ENCODE measurements around the gene ASB4.
A peak's percentile ranks its signal among the peaks of the same experiment; 100 is the strongest.
"Not testable (repeated sequence)": the region's sequence is repeated elsewhere in the genome, so short reads cannot be mapped to it uniquely, and the experiment has no call there.

The ASB4 gene, protein sequence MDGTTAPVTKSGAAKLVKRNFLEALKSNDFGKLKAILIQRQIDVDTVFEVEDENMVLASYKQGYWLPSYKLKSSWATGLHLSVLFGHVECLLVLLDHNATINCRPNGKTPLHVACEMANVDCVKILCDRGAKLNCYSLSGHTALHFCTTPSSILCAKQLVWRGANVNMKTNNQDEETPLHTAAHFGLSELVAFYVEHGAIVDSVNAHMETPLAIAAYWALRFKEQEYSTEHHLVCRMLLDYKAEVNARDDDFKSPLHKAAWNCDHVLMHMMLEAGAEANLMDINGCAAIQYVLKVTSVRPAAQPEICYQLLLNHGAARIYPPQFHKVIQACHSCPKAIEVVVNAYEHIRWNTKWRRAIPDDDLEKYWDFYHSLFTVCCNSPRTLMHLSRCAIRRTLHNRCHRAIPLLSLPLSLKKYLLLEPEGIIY

DNA sequence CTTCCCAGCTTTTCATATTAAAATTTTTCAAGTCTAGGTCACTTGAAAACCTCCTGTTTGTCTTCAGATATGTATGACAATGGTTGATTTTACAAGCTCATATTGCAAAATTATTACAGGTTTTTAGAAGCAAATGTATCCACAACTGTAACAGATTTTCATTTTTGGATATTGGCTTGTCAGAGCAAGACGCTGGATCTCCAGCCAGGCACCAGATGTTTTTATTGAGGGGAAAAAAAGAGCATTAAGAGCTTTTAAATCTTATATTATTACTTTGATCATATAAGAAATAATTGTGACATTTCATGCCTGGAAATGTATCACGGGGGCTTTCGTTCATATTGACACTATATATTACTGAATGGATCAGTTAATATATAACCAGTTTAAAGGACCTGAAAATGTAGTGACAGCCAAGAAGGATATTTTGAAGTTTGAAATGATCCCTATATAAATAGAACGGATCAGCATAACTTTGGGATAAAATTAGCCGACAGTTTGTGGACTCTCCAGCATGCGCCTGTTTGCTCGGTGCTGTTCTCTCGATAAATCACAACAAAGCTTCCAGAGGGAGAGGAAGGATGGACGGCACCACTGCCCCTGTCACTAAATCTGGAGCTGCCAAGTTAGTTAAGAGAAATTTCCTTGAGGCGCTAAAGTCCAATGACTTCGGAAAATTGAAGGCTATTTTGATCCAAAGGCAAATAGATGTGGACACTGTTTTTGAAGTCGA lies at the start of gene ASB4:
Gene ASB4, plus strand, starts transcription at position 553 of the 733 bp plus-strand sequence. Its CDS starts 29 bp downstream, at position 582.
- no peak for FAIRE-seq

DNA sequence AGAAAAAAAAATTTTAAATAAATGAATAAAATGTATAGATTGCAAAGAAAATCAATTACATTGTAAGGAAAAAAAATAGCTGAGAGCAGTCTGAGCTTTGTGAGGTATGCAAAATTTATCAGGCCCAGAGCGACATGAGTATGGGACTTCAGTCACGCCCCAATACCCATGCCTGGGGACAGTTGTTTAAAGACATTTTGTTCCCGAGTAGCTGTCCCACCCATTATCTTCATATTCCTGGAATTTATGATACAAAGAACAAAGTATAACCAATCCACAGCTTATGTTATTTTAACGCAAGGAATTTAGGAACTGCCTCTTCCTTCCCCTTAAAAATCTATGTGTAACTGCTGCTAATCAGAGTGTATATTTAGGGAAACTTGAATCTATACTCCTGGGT lies 49.3 kb upstream of the ASB4 start:
- no peak for FAIRE-seq

DNA sequence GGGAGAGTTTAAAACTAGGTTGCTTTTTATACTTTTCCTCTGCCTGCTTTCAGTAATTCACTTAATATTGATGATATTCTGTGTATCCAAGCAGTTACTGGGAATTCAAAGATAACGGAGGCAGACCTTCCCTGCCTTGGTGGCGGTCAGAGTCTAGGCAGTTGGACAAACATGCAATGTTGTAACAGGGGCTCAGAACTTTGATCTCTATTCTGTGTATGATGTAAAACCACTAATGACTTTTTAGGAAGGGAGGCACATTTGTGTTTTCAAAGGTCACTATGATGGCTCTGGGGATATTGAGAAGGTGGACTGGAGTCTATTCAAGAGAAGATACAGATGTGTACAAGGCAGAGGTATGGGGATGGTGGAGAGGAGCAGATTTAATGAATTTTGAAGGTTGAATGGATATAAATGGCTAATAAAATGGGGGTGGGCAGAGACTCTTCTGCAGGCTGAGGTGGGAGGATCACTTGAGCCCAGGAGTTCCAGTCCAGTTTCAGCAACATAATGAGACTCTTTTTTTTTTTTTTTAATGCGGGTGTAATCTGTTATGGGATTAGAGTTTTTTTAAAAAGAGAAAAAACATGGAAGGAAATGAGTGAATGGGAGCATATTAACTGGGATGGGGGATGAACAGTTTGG lies 45.2 kb upstream of the ASB4 start:
- FAIRE-seq: no peak

DNA sequence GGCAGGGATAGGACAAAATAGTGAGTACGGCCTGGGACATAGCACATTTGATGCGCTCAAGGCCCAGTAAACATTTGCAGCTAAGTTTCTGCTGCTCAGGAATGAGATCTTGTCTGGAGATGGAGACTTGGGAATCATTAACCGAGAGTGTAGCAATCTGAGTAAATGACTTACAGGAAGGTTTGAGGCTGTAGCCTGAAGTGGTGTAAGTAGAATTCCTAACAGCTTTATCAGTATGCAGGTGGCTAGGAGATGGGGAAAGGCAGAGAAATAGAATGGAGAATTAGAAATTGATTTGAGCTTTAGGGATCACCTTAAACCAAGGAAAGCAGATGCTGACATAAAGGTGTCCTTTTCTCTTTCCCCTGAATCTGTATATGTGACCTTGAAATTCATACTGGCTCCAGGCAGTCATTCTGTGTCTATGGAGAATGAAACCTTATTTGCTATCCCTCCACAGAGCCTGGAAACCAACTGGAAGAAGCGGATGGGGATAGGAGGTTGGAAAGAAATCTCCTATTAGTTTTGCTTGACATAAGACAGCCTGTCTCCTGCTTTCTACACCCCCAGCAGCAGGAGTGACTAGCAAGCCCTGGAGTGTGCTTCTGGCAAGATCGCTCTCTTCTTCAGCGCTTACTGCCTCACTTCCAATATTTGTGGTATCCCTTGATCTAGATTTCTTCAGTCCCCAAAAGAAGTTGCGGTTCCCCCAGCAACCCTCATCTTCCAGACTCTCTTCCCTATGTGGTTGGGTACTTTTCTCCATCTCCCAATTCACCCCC lies 44.5 kb upstream of the ASB4 start:
- no peak for FAIRE-seq

DNA sequence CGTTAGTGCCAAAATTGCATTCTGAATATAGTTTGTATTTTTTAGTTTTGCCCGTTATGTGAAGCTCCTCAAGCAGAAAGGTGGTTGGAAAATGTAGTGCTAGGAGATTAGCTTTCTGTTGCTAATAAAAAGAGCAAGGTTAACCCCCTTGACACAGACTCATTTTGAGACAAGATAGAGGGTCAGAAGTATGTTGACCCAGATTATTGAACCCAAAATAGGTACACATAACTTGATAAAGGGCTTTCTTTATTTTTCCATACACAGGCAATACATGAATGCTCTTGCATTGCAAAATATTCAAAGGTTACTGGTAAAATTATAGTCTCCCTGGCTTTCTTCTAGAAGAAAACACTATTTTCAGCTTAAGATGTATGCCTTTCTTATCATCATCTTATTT lies 40.9 kb upstream of the ASB4 start:
- FAIRE-seq: no peak

DNA sequence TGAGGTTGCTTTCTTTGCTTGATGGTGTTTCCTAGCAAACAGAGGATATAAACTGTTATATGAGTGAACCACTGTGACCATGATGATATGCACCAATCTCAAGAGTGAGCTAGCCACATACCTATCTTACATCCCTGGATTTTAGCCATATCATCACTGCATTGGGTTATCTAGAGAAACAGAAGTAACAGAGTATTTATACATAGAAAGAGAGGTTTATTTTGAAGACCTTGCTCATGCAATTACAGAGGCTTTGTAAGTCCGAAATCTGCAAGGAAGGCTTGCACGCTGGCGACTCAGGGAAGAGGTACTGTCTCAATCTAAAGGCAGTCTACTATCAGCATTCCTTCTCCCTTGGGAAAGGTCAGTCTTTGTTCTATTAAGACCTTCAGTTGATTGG lies 39.1 kb upstream of the ASB4 start:
- no peak for FAIRE-seq

DNA sequence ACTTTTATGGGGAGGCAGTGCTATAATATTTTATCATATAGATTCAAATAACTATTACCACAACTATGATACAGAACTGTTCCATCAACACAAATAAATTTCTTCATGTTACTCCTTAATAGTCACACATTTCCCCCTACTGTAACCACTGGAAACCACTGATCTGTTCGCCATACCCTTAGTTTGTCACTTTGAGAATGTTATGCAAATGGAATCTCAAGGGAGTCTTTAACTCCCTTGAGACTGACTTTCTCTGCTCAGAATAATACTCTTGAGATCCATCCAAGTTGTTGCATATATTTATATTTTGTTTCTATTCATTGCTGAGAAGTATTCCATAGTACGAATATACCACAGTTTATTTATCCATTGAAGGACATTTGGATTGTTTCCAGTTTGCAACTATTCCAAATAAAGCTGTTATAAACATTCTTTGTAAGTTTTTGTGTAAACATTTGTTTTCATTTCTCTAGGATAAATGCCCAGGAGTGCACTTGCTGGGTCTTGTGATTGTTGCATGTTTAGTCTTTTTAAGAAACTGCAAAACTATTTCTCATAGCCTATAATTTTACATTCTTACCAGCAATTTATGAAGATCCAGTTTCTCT lies 31.2 kb upstream of the ASB4 start:
- FAIRE-seq: no peak

DNA sequence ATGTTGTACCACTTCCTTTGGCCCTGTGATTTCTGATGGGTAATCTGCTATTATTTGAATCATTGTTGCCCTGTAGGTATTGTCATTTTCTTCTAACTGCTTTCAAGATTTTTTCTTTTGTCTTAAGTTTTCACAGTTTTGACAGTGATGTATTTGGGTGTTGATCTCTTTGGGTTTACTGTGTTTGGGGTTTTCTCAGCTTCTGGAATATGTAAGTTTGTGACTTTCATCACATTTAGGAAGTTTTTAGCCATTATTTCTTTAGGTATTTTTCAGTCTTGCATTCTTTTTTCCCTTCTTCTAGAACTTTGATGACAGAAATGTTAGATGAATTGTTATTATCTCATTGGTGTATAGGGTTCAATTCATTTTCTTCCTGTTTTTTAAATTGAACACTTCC lies 27.8 kb upstream of the ASB4 start:
- FAIRE-seq: no peak

DNA sequence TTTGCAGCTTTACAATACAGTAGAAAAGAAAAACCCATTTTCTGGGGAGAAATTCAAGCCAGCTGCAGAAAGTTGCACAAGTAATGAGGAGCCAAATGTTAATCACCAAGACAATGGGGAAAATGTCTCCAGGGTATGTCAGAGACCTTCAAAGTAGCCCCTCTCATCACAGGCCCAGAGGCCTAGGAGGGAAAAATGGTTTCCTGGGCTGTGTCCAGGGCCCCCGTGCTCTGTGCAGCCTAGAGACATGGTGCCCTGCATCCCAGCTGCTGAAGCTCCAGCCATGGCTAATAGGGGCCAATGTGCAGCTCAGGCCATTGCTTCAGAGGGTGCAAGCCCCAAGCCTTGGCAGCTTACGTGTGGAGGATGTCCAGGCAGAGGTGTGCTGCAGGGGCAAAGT lies 25.1 kb upstream of the ASB4 start:
- FAIRE-seq: not testable (repeated sequence)

DNA sequence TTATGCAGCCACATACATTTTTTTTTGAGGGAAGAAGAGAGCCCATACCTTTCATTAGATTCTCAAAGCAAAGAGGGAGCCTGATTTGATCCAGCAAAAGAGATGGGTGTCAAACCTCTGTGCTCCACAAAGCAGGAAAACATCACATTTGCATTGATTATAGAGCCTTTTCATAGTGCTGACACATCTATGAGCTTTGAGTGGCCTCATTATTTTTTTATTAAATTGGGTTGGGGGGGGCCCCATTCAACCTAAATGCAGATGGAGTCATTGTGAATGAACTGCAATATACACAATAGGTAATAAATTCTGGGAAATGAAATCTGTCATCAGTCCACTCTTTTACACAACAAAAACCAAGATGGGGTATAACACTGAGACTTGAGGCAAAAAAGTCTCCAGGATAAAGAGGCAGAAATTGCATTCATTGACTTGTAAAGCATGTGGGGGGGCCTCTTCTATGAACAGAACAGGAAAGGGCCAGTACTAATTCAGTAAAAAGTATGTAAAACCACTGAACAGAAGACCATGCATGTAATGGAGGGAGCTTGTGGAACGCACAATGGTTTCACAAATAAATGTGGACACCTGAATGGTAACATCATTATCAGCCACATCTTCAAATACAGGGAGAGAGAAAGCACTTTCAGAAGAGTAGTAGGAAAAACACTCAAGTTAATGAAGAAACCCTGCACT lies 17.7 kb upstream of the ASB4 start:
- no peak for FAIRE-seq

DNA sequence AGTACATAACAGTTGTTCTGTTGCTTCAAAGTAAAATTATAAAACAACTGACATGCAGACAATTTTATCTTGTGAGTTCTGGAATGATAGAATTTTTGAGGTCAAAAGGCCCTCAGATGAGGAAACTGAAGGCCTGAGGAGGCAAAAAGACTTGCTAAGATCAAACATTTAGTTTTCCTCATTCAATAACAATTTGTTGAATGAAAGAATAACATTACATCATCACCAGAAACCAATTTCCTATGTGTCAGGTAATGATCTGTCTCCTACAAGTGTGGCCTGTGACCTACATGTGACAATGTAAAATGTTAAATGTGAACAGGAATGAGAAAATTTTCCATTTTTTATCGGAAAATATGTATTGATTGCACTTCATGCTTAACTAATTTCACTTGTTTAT lies 16.6 kb upstream of the ASB4 start:
- FAIRE-seq: no peak

DNA sequence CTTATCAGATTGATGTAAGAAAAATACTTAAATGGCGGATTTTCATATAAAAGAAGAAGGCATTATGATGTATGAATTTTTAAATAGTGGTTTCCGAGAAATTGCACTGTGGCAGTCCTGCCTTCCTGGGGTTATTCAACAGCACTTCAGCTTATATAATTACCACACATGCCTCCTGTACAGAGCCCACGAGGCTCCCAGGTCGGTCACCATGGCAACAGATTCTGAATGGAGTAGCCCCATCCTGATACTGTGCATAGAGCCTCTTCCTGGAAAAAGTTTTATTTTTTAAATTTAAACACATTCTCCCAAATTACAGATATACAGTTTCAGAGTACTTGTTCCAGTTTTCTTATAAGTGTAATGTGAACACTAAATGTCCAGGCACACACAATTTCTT lies 15.9 kb upstream of the ASB4 start:
- FAIRE-seq: no peak

DNA sequence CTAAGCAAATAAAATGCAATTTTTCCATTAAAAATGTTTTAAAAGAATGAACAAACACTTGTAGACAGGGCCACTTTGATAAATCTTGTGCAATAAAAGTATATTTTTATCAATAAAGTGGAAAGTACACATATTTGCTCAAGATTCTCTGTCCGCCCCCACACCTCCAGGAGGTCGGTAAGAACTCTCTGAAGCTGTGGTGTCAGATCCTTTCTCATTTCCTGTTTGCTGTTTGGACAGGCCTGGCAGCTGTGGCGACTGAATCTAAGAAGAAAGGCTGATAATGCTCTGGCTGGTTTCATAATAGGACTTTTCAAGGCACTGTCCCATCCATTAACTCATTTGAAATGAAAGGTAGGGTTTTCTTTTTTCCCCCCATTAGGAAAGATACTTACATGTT lies 15.3 kb upstream of the ASB4 start:
- no peak for FAIRE-seq

DNA sequence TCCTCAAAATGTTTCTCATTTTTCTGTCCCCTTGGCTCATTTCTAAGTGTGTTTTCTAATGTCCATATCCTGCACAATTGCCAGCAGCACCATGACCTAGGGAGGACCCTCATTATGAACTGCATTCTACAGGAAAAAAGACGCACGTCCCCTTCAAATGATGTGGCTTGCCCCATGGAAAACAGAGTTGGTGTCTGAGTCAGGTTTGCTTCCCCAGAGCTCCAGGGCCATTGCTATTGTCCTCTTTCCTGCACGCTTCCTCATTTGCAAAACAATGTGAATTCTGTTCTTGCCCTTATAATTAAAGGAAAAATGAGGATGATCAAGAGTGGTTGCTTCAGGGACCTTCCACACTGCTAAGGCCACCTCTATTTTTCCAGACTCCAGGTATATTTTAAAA lies 14.7 kb upstream of the ASB4 start:
- no peak for FAIRE-seq

DNA sequence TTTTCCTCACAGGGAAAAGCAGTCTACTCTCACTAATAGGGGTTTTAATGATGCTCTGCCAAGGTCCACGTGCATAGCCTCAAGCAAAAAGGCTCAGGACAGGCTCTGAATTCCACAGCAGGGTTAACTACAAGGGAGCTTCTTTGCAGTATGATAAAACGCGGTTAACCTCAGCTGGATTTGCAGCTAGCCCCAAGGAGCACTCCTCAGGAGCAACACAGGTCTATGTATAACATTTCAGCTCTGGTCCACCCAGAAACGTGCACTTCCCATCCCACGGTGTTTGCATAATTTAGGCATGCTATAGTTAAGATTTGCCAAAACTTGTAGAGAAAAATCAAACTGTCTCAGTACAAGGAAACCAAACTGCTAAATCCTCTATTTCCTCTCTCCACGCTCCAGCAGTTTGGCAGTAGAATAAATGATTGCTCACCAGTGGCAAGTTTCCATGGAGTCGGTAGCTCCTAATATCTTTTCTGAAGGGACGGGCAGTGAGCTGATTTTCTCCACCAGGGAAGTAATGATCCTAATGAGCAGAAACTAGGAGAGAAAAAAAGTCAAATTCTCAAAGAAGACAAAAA lies 13.1 kb upstream of the ASB4 start:
- no peak for FAIRE-seq

DNA sequence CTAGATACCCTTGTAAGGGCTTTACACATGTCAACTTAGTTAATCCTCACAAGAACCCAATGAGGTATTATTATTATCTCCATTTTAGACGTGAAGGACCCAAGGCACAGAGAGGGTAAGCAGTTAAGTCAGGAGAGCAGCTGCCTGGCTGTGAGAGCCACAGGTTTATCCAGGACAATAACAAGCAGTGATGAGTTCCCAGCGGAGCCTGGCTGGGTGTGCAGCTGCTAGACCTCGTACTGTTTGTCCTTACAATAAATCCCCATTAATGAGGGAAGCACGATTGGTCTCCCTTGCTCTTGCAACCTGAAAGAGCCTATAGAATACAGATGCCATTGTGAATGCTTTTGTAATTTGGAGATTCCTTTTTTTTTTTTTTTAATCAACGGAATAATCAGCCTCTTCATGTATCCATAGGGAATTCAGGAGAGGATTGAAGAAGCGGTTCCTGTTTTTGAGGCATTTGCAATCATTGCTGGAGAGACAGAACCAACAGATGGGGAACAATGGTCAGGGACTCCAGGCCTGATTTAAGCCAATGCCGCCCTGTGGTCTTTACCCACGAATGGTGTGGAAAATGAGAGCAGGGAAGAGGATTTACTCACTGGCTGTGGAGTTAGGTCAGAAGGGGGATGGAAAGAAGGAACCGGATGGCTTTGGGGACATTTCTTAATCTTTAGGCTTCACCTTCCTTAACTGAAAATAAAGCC lies 12.3 kb upstream of the ASB4 start:
- no peak for FAIRE-seq

DNA sequence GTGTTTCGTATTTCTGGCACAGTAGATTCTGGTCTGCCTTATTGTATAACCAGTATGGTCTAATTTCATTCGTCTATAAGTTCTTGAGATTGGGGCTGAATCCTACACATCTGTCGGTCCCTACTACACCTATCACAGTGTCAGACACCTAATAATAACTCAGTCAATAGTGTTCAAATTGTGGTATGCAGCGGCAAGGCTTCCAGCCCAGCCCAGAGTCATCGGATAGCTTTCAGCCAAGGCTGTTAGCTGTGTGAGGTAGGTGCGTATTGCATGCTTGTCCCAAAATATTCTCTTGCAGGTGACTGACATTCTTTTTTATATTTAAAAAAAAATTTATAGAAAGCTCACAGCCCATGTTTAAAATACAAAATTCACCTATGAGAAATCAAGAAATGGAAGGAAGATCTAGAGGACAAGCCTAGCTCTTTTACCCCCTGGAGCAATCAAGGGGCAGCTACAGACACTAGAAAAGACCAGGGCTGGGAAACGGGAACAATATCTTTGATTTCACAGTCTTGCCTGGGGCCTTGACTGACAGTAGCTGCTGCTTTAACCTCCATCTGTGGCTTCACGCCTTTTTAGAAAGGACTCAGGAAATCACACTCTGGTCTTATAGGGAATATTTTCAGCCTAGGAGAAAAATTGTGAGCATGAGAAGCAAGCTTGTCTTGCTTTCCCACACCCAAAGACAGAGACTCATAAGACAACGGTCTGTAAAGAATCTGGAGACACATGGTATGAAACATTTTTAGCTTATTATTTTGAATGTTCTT lies 9.5 kb upstream of the ASB4 start:
- FAIRE-seq: no peak

DNA sequence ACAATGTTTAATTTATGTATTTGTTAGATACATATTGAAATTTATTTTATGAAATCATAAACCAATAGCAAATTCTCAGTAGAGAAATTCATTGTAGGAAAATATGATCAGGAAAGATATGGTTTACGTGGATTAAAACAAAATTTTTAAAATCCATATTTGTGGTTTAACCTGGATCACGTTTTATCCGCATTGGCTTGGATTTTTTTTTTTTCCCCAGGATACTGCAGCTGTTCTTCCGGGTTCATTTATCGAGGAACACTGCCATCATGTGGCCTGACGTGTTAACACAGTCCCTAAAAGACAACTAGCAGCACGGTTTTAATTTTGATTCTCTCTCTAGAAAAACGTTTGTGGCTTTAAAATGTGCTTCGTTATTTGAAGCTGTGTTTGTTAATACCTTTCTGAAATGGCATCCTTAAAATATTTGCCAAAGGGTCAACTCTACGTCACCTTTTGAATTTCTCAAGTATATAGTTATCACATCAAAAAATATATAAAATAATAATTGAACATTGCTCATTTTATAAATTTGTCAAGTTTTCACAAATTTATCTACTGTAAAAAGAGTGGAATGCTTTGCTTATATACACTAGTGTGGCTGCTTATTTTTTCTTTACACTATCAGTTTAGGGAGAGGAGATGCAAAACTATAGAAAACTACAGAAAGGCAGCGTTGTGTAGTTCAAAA lies 8.7 kb upstream of the ASB4 start:
- peak; percentile 93 for FAIRE-seq

DNA sequence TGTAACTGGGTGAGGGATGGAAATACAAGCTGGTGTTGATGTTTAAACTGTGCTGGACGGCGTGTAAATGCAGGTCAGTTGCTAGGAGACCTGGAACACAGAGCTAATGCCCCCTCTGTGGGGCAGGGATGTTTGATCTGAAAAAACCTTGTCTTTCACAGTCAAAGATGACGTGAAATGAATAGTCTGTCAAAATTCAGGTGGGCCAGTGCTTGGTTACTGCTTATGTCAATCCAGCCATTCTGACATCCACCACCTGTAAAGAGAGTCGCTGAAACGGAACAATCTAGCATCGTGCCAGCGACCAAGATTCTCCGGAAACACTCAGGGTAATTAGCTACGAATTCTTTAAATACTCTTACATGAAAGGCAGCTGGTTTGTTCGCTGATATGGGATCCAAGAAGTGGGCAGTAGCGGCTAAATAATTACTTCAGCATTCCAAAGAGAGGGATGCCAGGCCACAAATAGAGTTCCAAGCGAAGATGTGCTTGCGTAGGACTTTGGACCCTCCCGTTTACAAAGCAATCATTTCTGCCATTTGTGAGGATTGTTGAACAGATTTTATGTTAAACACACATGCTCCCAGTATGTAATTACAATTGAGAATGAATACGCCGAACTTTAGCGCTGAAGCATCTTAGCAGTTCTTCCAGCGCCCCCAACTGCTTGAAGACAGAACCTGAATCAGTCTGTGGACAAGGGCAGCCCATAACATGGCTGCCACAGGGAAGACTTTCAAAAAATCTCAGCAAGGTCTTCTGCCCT lies 7.3 kb upstream of the ASB4 start:
- no peak for FAIRE-seq

Measured in endometrium (tissue), 2 donors.